GM10847 (cell line): Measurements from ENCODE around the gene ZSCAN9.

Experiments used
- POLR2A ChIP-seq: IDR thresholded peaks from 2 replicates; pipeline ENCODE4 v1.6.1; 2011; ENCODE audit not compliant: insufficient read length; ENCODE audit errors: extremely low read depth

ZSCAN9 gene

GRCh38 chr6:28250747-28251146 is 25.7 kb downstream of the ZSCAN9 start:
- TF ChIP-seq POLR2A = no peak

- TF ChIP-seq POLR2A = no peak
These were observed 26.6 kb downstream of the ZSCAN9 start for GRCh38 chr6:28251661-28252008.

GRCh38 chr6:28252009-28252975 is 27.2 kb downstream of the ZSCAN9 start, which contains the start of gene ZKSCAN4:
ZKSCAN4 (minus strand) TSS chr6:28252269; CDS start chr6:28251980, 289 bp downstream.
- no peak for TF ChIP-seq POLR2A

- TF ChIP-seq POLR2A = no peak
These were observed 29.0 kb downstream of the ZSCAN9 start for GRCh38 chr6:28254121-28254519.

GRCh38 chr6:28257042-28257441 is 32.0 kb downstream of the ZSCAN9 start:
- TF ChIP-seq POLR2A = no peak

- no peak for TF ChIP-seq POLR2A
These were observed 34.1 kb downstream of the ZSCAN9 start, which contains the start of gene NKAPL for GRCh38 chr6:28258877-28259777. NKAPL (plus strand) TSS chr6:28259297; CDS start chr6:28259372, 75 bp downstream.

- no peak for TF ChIP-seq POLR2A
These were observed 38.8 kb downstream of the ZSCAN9 start for GRCh38 chr6:28263922-28264321.

- no peak for TF ChIP-seq POLR2A
These were observed 39.8 kb downstream of the ZSCAN9 start for GRCh38 chr6:28264834-28265401.

GRCh38 chr6:28266563-28266961 is 41.5 kb downstream of the ZSCAN9 start:
- no peak for TF ChIP-seq POLR2A

GRCh38 chr6:28266962-28267694 is 42.1 kb downstream of the ZSCAN9 start, which contains the start of gene ZSCAN26:
ZSCAN26 (plus strand) TSS chr6:28267143; CDS start chr6:28271920, 4,777 bp downstream.
- TF ChIP-seq POLR2A = peak; percentile 40

- no peak for TF ChIP-seq POLR2A
These were observed 42.6 kb downstream of the ZSCAN9 start for GRCh38 chr6:28267695-28268059.

GRCh38 chr6:28269492-28269891 is 44.4 kb downstream of the ZSCAN9 start:
- no peak for TF ChIP-seq POLR2A

GRCh38 chr6:28274888-28275287 is 49.8 kb downstream of the ZSCAN9 start:
- no peak for TF ChIP-seq POLR2A

GRCh38 chr6:28277746-28278145 is 52.7 kb downstream of the ZSCAN9 start:
- no peak for TF ChIP-seq POLR2A
